ENCODE data around the gene UNC45B. TPM values are rescaled to one million over a fixed set of nuclear protein-coding genes. Genes with fewer than 3 reads are reported as not detected.

Gene UNC45B
- polyA plus RNA-seq, 1 donor (not counting 4 experiments of a cell fraction or from before 2014, with no cell fraction given): 0.03 TPM

GRCh38 chr17:35164716-35165115 lies 17.1 kb downstream of the UNC45B start:
- dilution Hi-C loops (cut with MboI; ENCODE audit: extremely low pct_ligation_motif_present, low sequenced_read_pairs): no loop called here
- no peak for FAIRE-seq

DNA sequence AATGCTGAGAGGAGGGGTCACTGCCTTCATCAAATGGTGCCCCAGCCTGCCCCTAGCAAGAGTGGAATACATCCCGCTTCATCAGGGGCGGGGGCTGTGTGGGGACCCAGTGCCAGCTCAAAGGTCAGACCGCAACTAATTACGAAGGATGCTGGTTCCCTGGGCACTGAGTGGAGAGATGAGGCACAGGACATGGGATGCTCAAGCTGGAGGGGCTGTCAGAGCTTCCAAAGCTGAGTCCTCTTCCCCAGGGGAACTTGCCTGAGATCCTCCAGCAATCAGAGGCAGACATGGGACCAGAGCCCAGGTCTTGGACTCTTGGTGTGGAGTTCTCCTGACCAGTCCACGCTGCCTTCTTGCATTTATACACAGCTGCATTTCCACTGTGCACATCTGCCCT lies 18.9 kb downstream of the UNC45B start:
- DNase-seq (ENCODE audit: low read depth, low spot score): no peak
- Histone ChIP-seq H3K4me1 (ENCODE audit: control insufficient read depth, extremely low read depth, insufficient read depth, low read length) (peaks cover 18% of the 10 kb centered on the region), H2AFZ (ENCODE audit: control insufficient read depth, low read length) (no peak overlapping the region), H3K9ac (ENCODE audit: control insufficient read depth, extremely low read depth, insufficient read depth, low read length) (no peak overlapping the region), H3K36me3 (ENCODE audit: control insufficient read depth in 2 of 2, extremely low read depth in 1 of 2, insufficient read depth in 2 of 2, low read length in 2 of 2) (no peaks in the 10 kb centered on the region), H3K9me3 (ENCODE audit: control insufficient read depth, low read depth, low read length) (no peaks in the 10 kb centered on the region), H3K9me1 (ENCODE audit: control insufficient read depth, extremely low read depth, insufficient read depth, low read length) (no peaks in the 10 kb centered on the region), H3K4me3 (ENCODE audit: control insufficient read depth in 2 of 3, extremely low read depth in 1 of 3, insufficient read depth in 2 of 3, low read depth in 1 of 3, low read length in 3 of 3) (no peak overlapping the region), H3K27me3 (ENCODE audit: control insufficient read depth, extremely low read depth, insufficient read depth, low read length) (no peaks in the 10 kb centered on the region), H4K20me1 (ENCODE audit: control insufficient read depth, extremely low read depth, insufficient read depth, low read length) (no peaks in the 10 kb centered on the region), H3K79me2 (ENCODE audit: control insufficient read depth, insufficient read depth, low read length) (no peaks in the 10 kb centered on the region), H3K27ac (ENCODE audit: control insufficient read depth, insufficient read depth, low read length) (no peak overlapping the region), H3K4me2 (ENCODE audit: control insufficient read depth, extremely low read depth, insufficient read depth, low read depth, low read length) (peak overlapping the region; percentile 13)
- FAIRE-seq: no peak
- dilution Hi-C loops (cut with MboI; ENCODE audit: extremely low pct_ligation_motif_present, low sequenced_read_pairs): no loop called here
- no peak for TF ChIP-seq EZH2 (IDR thresholded peaks at IDR 0.05; ENCODE audit: low read length)
- TF ChIP-seq, protein P1, sequence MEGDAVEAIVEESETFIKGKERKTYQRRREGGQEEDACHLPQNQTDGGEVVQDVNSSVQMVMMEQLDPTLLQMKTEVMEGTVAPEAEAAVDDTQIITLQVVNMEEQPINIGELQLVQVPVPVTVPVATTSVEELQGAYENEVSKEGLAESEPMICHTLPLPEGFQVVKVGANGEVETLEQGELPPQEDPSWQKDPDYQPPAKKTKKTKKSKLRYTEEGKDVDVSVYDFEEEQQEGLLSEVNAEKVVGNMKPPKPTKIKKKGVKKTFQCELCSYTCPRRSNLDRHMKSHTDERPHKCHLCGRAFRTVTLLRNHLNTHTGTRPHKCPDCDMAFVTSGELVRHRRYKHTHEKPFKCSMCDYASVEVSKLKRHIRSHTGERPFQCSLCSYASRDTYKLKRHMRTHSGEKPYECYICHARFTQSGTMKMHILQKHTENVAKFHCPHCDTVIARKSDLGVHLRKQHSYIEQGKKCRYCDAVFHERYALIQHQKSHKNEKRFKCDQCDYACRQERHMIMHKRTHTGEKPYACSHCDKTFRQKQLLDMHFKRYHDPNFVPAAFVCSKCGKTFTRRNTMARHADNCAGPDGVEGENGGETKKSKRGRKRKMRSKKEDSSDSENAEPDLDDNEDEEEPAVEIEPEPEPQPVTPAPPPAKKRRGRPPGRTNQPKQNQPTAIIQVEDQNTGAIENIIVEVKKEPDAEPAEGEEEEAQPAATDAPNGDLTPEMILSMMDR (optimal IDR thresholded peaks at IDR 0.05 in 1 of 3, IDR thresholded peaks at IDR 0.05 in 1 of 3, conservative IDR thresholded peaks at IDR 0.05 in 1 of 3; ENCODE audit: extremely low read depth in 1 of 3, insufficient read depth in 2 of 3, low read length in 3 of 3): no peak

More at GRCh38 chr17:35164716-35165115, 17.1 kb downstream of the UNC45B start:
- TF ChIP-seq EZH2 (IDR thresholded peaks at IDR 0.05; ENCODE audit: low read length): no peak
- TF ChIP-seq, protein P1 (optimal IDR thresholded peaks at IDR 0.05 in 1 of 3, IDR thresholded peaks at IDR 0.05 in 1 of 3, conservative IDR thresholded peaks at IDR 0.05 in 1 of 3; ENCODE audit: extremely low read depth in 1 of 3, insufficient read depth in 2 of 3, low read length in 3 of 3): no peak
- Histone ChIP-seq H3K79me2 (ENCODE audit: control insufficient read depth, insufficient read depth, low read length) (no peaks in the 10 kb centered on the region), H3K4me2 (ENCODE audit: control insufficient read depth, extremely low read depth, insufficient read depth, low read depth, low read length) (no peak overlapping the region), H3K9me1 (ENCODE audit: control insufficient read depth, extremely low read depth, insufficient read depth, low read length) (no peaks in the 10 kb centered on the region), H3K27ac (ENCODE audit: control insufficient read depth, insufficient read depth, low read length) (no peak overlapping the region), H2AFZ (ENCODE audit: control insufficient read depth, low read length) (no peak overlapping the region), H3K9me3 (ENCODE audit: control insufficient read depth, low read depth, low read length) (no peaks in the 10 kb centered on the region), H3K4me1 (ENCODE audit: control insufficient read depth, extremely low read depth, insufficient read depth, low read length) (peaks cover 37% of the 10 kb centered on the region), H4K20me1 (ENCODE audit: control insufficient read depth, extremely low read depth, insufficient read depth, low read length) (no peaks in the 10 kb centered on the region), H3K9ac (ENCODE audit: control insufficient read depth, extremely low read depth, insufficient read depth, low read length) (no peak overlapping the region), H3K36me3 (ENCODE audit: control insufficient read depth in 2 of 2, extremely low read depth in 1 of 2, insufficient read depth in 2 of 2, low read length in 2 of 2) (no peaks in the 10 kb centered on the region), H3K27me3 (ENCODE audit: control insufficient read depth, extremely low read depth, insufficient read depth, low read length) (no peaks in the 10 kb centered on the region), H3K4me3 (ENCODE audit: control insufficient read depth in 2 of 3, extremely low read depth in 1 of 3, insufficient read depth in 2 of 3, low read depth in 1 of 3, low read length in 3 of 3) (no peak overlapping the region)
- DNase-seq (ENCODE audit: low read depth, low spot score): no peak
